ENCODE data around the gene EFCAB8.
"Not testable (repeated sequence)": the region's sequence is repeated elsewhere in the genome, so short reads cannot be mapped to it uniquely, and the experiment has no call there.

Gene EFCAB8

DNA sequence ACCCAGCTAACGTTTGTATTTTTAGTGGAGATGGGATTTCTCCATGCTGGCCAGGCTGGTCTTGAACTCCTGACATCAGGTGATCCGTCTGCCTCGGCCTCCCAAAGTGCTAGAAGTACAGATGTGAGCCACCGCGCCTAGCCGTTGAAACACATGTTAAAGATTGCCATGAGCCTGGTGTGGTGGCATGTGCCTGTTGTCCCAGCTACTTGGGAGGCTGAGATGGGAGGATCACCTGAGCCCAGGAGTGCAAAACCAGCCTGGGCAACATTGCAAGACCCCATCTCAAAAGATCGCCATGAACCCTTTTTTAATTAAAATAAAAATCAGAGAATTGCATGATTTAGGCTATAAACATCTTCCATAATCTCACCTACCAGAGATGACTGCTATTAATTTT is 2.7 kb downstream of the EFCAB8 start:
- no peak for TF ChIP-seq GATA1 (IDR thresholded peaks at IDR 0.05; ENCODE audit: low read depth, low read length)
- no peak for TF ChIP-seq POLR2A (IDR thresholded peaks at IDR 0.05; ENCODE audit: low read length)
- no peak for DNase-seq

DNA sequence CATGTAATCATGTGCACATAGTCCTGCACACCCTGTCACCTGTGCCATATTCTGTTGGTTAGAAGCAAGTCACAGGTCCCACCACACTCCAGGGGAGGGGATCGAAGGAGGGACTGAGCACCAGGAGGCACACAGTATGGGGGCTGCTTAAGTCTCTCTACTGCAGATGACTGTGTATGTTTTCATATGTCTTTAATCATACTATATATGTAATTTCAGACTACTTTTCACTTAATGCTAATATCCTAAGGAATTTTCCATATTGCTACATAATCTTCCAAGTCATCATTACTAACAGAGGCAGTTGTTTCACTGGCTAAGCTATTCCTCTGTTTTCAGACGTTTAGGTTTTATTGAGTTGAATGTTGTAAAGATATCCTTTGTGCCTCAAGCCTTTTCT is 10.8 kb downstream of the EFCAB8 start:
- TF ChIP-seq POLR2A (IDR thresholded peaks at IDR 0.05; ENCODE audit: low read length): no peak
- TF ChIP-seq GATA1 (IDR thresholded peaks at IDR 0.05; ENCODE audit: low read depth, low read length): no peak
- no peak for DNase-seq

DNA sequence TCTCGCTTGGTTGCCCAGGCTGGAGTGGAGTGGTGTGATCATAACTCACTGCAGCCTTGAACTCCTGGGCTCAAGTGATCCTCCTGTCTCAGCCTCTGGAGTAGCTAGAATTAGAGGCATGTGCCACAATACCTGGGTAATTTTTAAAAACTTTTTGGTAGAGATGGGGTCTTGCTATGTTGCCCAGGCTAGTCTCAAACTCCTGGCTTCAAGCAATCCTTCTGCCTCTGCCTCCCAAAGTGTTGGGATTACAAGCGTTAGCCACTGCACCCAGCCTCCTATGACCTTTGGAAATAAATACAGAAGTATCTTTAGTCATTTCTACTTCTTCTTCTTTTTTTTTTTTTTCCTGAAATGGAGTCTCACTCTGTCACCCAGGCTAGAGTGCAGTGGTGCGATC is 11.8 kb downstream of the EFCAB8 start:
- not testable (repeated sequence) for DNase-seq

DNA sequence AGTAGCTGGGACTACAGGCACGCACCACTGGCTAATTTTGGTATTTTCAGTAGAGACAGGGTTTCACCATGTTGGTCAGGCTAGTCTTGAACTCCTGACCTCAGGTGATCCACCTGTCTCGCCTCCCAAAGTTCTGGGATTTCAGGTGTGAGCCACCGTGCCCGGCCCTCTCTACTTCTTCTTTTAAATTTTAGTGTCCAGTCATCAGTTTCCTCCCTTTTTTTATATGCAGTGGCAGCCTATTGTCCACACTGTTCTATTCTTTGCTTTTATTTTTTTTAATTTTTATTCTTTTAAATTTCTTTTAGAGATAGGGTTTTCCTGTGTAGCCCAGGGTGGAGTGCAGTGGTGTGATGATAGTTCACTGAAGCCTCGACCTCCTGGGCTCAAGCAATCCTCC is 12.3 kb downstream of the EFCAB8 start:
- no peak for TF ChIP-seq POLR2A (IDR thresholded peaks at IDR 0.05; ENCODE audit: low read length)
- no peak for TF ChIP-seq GATA1 (IDR thresholded peaks at IDR 0.05; ENCODE audit: low read depth, low read length)
- no peak for DNase-seq

DNA sequence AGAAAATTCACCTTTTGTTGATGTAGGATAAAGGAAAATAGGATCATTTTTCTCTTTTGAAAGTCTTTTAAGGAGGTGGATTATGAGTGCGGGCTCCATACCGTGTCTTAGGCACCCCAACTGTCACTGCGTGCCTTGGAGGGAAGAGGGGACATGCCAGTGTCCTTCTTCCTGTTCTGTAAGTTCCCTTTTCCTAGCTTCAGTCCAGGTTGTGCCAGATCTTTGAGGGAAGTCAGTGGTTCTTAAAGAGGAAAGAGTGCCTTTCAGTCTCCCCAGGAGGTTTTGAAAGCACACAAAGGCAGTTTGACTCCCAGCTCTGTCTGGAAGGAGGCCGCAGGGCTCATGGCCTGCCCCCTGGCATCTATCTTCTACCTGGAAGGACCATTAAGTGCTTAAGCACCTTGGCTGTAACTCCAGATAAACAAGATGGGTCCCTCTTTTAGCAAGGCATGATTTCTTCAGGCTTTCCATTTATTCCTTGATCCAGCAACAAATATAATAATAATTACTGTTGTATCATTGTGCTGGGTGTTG is 13.0 kb downstream of the EFCAB8 start:
- DNase-seq: no peak

DNA sequence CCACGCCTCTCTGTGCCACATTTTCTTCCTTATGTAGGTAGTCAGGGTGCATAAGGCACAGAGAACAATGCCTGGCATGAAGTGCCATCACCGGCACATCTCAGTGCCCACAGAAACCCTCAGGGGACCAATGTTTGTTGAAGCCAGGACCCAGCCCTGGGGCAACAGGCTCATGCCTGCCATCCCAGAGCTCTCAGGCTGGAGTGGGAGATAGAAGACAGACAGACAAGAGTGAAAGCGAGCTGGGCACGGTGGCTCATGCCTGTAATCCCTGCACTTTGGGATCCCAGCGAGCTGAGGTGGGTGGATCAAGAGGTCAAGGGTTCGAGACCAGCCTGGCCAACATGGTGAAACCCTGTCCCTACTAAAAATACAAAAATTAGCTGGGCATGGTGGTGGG is 13.5 kb downstream of the EFCAB8 start:
- TF ChIP-seq GATA1 (IDR thresholded peaks at IDR 0.05; ENCODE audit: low read depth, low read length) (no peak), POLR2A (IDR thresholded peaks at IDR 0.05; ENCODE audit: low read length) (no peak)
- DNase-seq: no peak

More for the DNA sequence above, 13.0 kb downstream of the EFCAB8 start:
- TF ChIP-seq POLR2A (IDR thresholded peaks at IDR 0.05; ENCODE audit: low read length) (no peak), GATA1 (IDR thresholded peaks at IDR 0.05; ENCODE audit: low read depth, low read length) (no peak)

DNA sequence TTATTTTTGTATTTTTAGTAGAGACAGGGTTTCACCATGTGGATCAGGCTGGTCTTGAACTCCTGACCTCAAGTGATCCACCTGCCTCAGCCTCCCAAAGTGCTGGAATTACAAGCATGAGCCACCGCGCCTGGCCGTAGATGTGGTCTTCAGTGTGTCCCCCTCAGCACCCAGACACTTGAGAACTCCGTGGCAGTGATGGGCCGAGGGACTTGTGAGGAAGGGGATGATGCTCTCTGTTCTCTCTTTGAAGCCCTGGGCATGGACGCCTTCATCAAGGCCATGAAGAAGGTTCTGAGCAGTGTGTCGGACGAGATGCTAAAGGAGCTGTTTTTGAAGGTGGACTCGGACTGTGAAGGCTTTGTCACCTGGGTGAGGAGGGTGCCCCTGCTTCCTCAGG is 16.9 kb downstream of the EFCAB8 start:
- no peak for DNase-seq
- TF ChIP-seq POLR2A (IDR thresholded peaks at IDR 0.05; ENCODE audit: low read length) (no peak), GATA1 (IDR thresholded peaks at IDR 0.05; ENCODE audit: low read depth, low read length) (no peak)

DNA sequence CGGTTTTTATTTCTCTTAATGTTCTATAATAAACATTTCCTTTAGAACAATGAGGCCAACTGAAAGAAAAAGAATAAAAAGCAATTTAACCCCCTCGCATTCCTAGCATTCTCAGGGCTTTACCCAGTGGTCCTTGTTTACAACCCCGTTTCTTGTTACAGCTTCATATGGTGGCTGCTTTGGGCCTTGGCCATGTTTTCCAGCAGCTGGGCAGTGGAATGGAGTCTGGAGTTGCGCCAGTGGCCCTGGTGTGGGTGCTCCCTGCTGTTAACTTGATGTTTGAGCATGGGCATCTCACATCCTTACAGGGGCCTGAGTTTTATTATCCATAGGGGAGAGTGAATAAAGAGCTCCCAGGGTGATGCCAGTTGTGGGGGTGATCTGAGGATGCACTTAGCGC is 18.8 kb downstream of the EFCAB8 start:
- no peak for TF ChIP-seq GATA1 (IDR thresholded peaks at IDR 0.05; ENCODE audit: low read depth, low read length)
- no peak for TF ChIP-seq POLR2A (IDR thresholded peaks at IDR 0.05; ENCODE audit: low read length)
- DNase-seq: no peak

DNA sequence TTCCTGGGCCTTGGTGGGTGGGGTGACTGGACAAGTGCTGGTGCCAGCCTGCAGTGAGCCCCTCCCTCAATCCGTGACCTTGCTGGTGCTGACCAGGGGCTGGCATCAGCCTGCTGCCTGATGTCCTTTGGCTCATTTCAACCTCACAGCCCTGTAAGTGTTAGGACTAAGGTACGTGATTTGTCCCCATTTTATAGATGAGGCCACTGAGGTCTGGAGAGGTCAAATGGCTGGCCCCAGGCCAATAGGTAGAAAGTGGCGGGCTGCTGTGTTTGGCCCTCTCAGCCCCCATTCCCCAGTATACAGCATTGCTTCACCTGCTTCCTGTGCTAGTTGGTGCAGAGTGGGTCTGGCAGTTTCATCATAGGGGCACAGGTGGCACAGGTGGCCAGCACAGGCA is 20.1 kb downstream of the EFCAB8 start:
- no peak for DNase-seq

DNA sequence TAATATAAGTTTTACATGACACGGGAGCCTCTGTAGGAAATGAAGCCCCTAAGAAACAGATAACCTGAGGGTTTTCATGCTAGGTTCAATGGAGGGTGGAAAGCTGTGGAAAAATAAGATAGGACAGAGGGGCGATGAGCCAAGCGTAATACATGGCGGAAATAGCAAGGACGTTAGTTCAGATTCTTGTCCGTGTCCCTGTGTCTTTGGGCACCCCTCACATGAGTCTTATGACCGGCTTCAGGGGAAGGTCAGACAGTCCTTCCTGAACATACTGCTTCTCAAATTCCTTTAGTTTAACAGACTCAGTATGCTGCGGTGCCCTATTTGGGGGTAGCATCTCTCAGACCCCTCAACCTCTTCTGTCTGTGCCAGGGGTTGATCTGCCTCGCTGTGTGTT is 20.8 kb downstream of the EFCAB8 start:
- TF ChIP-seq GATA1 (IDR thresholded peaks at IDR 0.05; ENCODE audit: low read depth, low read length): no peak
- no peak for TF ChIP-seq POLR2A (IDR thresholded peaks at IDR 0.05; ENCODE audit: low read length)
- DNase-seq: no peak

More for the DNA sequence above, 20.1 kb downstream of the EFCAB8 start:
- TF ChIP-seq POLR2A (IDR thresholded peaks at IDR 0.05; ENCODE audit: low read length) (no peak), GATA1 (IDR thresholded peaks at IDR 0.05; ENCODE audit: low read depth, low read length) (no peak)

DNA sequence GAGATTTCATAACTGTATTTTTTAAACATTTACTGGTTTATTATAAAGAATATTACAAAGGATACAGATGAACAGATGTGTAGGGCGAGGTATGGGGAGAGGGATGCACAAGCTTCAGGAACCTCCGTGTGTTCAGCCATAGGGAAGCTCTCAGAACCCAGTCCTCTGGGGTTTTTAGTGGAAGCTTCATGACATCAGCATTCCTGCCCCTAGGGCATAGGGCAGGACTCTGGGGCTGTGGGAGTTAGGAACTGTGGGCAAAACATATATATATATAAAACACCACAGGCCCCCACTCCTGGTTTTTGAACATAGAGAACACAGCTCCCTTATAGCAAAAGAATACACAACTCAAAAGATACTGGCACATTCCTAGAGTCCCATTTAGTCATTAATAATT is 21.9 kb downstream of the EFCAB8 start:
- TF ChIP-seq POLR2A (IDR thresholded peaks at IDR 0.05; ENCODE audit: low read length): no peak
- no peak for TF ChIP-seq GATA1 (IDR thresholded peaks at IDR 0.05; ENCODE audit: low read depth, low read length)
- DNase-seq: no peak

DNA sequence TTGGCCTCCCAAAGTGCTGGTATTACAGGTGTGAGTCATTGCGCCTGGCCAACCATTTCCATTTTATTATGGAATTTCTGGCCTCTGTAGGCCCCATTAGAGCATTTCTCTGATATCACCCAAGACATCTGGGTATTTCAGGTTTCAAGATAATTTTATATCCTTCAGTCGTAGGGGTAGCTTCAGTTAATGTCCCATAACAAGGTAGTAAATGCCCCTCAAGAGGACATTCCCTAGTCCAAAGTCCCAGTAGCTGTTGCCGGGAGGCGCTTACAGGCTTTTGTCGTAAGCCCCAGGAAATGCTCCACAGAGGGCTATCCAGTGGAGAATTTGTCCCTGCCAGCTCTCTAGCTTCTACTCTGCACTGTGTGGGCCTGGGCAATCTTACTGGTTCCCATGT is 24.4 kb downstream of the EFCAB8 start:
- DNase-seq: no peak
- TF ChIP-seq GATA1 (IDR thresholded peaks at IDR 0.05; ENCODE audit: low read depth, low read length) (no peak), POLR2A (IDR thresholded peaks at IDR 0.05; ENCODE audit: low read length) (no peak)

DNA sequence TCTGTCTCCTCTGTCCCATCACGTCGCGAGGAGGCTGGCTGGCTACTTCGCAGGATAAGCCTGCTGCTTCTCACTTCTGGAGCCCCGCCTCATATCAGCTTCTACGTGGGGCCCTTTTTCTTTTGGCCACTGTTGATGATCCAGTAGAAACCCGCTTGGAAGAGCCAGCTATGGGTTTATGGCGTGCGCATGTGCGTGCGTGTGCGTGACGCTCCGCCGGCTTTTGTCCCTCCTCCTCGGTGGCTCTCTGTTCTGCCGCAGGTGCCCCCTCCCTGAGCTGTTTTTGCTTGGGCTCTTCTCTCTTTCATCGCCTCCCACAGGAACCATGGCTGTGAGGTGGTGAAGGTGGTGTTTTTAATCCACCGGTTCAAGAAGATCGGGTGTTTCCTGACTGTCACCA is 26.5 kb downstream of the EFCAB8 start:
- no peak for DNase-seq
- no peak for TF ChIP-seq GATA1 (IDR thresholded peaks at IDR 0.05; ENCODE audit: low read depth, low read length)
- no peak for TF ChIP-seq POLR2A (IDR thresholded peaks at IDR 0.05; ENCODE audit: low read length)

DNA sequence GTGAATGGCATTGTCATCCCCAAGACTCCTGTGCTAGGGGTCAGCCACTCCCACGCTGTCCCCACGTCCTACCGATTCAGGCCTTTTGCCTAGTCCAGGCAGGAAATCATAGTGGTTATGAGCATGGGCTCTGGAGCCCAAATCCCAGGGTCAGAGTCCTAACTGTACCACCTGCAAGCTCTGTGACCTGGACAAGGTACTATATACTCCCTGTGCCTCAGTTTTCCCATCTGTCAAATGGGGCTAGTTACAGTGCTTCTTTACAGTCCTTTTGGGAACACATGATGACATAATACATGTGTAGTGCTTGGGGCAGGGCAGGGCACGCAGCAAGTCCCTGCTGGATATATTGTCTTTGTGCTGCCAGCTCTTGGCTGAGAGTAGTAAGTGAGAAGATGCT is 27.2 kb downstream of the EFCAB8 start:
- no peak for DNase-seq

DNA sequence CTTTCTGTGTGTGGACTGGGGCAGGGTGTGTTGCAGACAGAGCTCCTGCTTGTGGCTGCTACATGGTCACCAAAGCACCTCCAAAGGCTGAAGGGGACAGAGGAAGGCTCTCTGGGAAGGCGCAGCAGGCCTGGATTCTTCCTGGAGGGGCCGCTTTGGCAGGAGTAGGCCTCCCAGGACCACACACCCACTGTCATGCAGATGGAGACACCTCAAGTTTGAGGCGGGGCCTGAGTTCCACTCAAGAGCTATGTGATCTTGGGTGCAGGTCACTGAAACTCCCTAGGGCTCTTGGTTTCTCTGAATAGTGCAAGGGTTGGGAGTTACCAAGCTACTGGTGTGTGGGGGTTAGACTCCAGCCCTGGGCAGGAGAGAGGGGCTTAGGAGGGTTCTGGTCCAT is 27.9 kb downstream of the EFCAB8 start:
- TF ChIP-seq GATA1 (IDR thresholded peaks at IDR 0.05; ENCODE audit: low read depth, low read length) (no peak), POLR2A (IDR thresholded peaks at IDR 0.05; ENCODE audit: low read length) (no peak)
- DNase-seq: no peak

More for the DNA sequence above, 27.2 kb downstream of the EFCAB8 start:
- TF ChIP-seq GATA1 (IDR thresholded peaks at IDR 0.05; ENCODE audit: low read depth, low read length) (no peak), POLR2A (IDR thresholded peaks at IDR 0.05; ENCODE audit: low read length) (no peak)

DNA sequence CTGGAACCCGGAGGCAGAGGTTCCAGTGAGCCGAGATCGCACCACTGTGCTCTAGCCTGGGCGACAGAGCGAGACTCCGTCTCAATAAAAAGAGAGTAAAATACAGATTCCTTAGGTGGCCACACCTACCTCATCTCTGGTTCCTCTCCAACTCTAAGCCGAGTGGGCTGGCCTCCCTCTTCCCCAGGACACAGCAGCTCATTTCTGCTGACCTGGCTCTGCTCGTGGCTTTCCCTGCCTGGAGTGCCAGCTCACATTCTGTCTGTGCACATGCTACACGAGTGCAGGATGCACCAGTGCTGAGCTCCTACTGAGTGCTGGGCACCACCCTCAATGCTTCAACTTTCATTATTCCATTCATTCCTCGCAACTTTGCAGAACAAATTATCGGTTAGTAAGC is 28.8 kb downstream of the EFCAB8 start:
- DNase-seq: no peak
- no peak for TF ChIP-seq GATA1 (IDR thresholded peaks at IDR 0.05; ENCODE audit: low read depth, low read length)

All from erythroblast (primary cell).